Liver (tissue), 9 donors: ENCODE data around the gene PPM1G. TPM values are rescaled to one million over a fixed set of nuclear protein-coding genes. Genes with fewer than 3 reads are reported as not detected.

Experiments used
- DNase-seq: peaks from one replicate; pipeline ENCODE4 v3.0.0-alpha.2; 2017; ENCODE audit warnings: low spot score
- H3K27ac ChIP-seq, 2 donors: one replicate each; pipeline ENCODE4 v1.7.0; 2013; ENCODE audit warnings: inconsistent platforms in 2 of 2, low read length in 2 of 2, control low read depth in 1 of 2, low read depth in 1 of 2, mild to moderate bottlenecking in 1 of 2
- H3K27me3 ChIP-seq, 4 donors: one replicate each; pipeline versions ENCODE4 v1.6.1 to v1.7.0; 2013; ENCODE audit warnings: low read length in 3 of 4, inconsistent platforms in 1 of 4, mild to moderate bottlenecking in 1 of 4, moderate library complexity in 1 of 4; ENCODE audit not compliant: control insufficient read depth in 4 of 4, insufficient read depth in 4 of 4
- H3K36me3 ChIP-seq, 4 donors: one replicate each; pipeline versions ENCODE4 v1.6.1 to v1.7.0; 2013; ENCODE audit warnings: low read length in 3 of 4, mild to moderate bottlenecking in 3 of 4, low read depth in 1 of 4, moderate library complexity in 1 of 4; ENCODE audit not compliant: control insufficient read depth in 4 of 4, insufficient read depth in 3 of 4
- H3K4me1 ChIP-seq, 4 donors: one replicate each; pipeline versions ENCODE4 v1.6.1 to v1.7.0; 2013; ENCODE audit warnings: low read length in 3 of 4, mild to moderate bottlenecking in 3 of 4, moderate library complexity in 1 of 4; ENCODE audit not compliant: control insufficient read depth in 4 of 4, insufficient read depth in 4 of 4
- H3K4me3 ChIP-seq, 3 donors: one replicate each; pipeline versions ENCODE4 v1.6.1 to v1.7.0; 2013; ENCODE audit warnings: low read length in 3 of 3, control low read depth in 1 of 3, low read depth in 1 of 3, mild to moderate bottlenecking in 1 of 3
- H3K9ac ChIP-seq, 2 donors: one replicate each; pipeline ENCODE4 v1.7.0; 2013; ENCODE audit warnings: low read length in 2 of 2, mild to moderate bottlenecking in 2 of 2, moderate library complexity in 2 of 2, control low read depth in 1 of 2, low read depth in 1 of 2
- H3K9me3 ChIP-seq, 4 donors: one replicate each; pipeline versions ENCODE4 v1.6.1 to v1.7.0; 2013; ENCODE audit warnings: low read length in 3 of 4; ENCODE audit not compliant: control insufficient read depth in 4 of 4
- EGR1 ChIP-seq, 2 donors: IDR thresholded peaks; 2 replicates each; pipeline ENCODE4 v1.6.1; 2016 to 2018; ENCODE audit warnings: antibody characterized with exemption in 2 of 2, low read depth in 2 of 2
- FOXA1 ChIP-seq: IDR thresholded peaks from 2 replicates; pipeline ENCODE4 v1.6.1; 2016; ENCODE audit warnings: antibody characterized with exemption
- FOXA2 ChIP-seq: IDR thresholded peaks from 2 replicates; pipeline ENCODE4 v1.6.1; 2016; ENCODE audit warnings: antibody characterized with exemption
- GABPA ChIP-seq, 2 donors: IDR thresholded peaks in 1 of 2; conservative IDR thresholded peaks in 1 of 2; 2 replicates each; pipeline ENCODE4 v1.6.1; 2016; ENCODE audit warnings: antibody characterized with exemption in 2 of 2, mild to moderate bottlenecking in 1 of 2, moderate library complexity in 1 of 2
- HNF4A ChIP-seq, 2 donors: conservative IDR thresholded peaks; 2 replicates each; pipeline ENCODE4 v1.6.1; 2016; ENCODE audit warnings: antibody characterized with exemption in 2 of 2, mild to moderate bottlenecking in 2 of 2
- HNF4G ChIP-seq: IDR thresholded peaks from 2 replicates; pipeline ENCODE4 v1.6.1; 2016; ENCODE audit warnings: antibody characterized with exemption
- JUND ChIP-seq, 2 donors: IDR thresholded peaks; 2 replicates each; pipeline ENCODE4 v1.6.1; 2016; ENCODE audit warnings: antibody characterized with exemption in 2 of 2
- MAX ChIP-seq: IDR thresholded peaks from 2 replicates; pipeline ENCODE4 v1.6.1; 2016; ENCODE audit warnings: antibody characterized with exemption
- NR2F2 ChIP-seq: IDR thresholded peaks from 2 replicates; pipeline ENCODE4 v1.6.1; 2016; ENCODE audit warnings: antibody characterized with exemption
- RAD21 ChIP-seq, 2 donors: IDR thresholded peaks; 2 replicates each; pipeline ENCODE4 v1.6.1; 2016; ENCODE audit warnings: antibody characterized with exemption in 2 of 2, mild to moderate bottlenecking in 2 of 2
- RXRA ChIP-seq, 2 donors: IDR thresholded peaks; 2 replicates each; pipeline ENCODE4 v1.6.1; 2017 to 2018; ENCODE audit warnings: antibody characterized with exemption in 2 of 2, mild to moderate bottlenecking in 1 of 2
- SP1 ChIP-seq: IDR thresholded peaks from 2 replicates; pipeline ENCODE4 v1.6.1; 2018; ENCODE audit warnings: antibody characterized with exemption, mild to moderate bottlenecking
- TAF1 ChIP-seq: conservative IDR thresholded peaks from 2 replicates; pipeline ENCODE4 v1.6.1; 2016; ENCODE audit warnings: antibody characterized with exemption, mild to moderate bottlenecking
- YY1 ChIP-seq: IDR thresholded peaks from 2 replicates; pipeline ENCODE4 v1.6.1; 2016; ENCODE audit warnings: antibody characterized with exemption, mild to moderate bottlenecking
- ZBTB33 ChIP-seq: IDR thresholded peaks from 2 replicates; pipeline ENCODE4 v1.6.1; 2016; ENCODE audit warnings: antibody characterized with exemption
- WGBS: extraction: QIAGEN DNeasy Blood & Tissue Kit; methylation state at CpG from one replicate; pipeline ENCODE4 v1.1.7; 2013; 5-methylcytosine and 5-hydroxymethylcytosine counted together
- polyA plus RNA-seq, 2 donors: library from polyadenylated mRNA; stranded (reverse) in 1 of 2; unstranded in 1 of 2; fragments of 200-250 nt in 1 of 2; fragments of >200 nt in 1 of 2; fragmentation: Nextera tagmentation in 1 of 2; extraction: Ambion mirVana in 1 of 2; gene quantifications; one replicate each; pipeline versions ENCODE4 v1.2.1 to v1.2.3, GENCODE V29; 2013 to 2015
- total RNA-seq, 2 donors: library from RNA; depleted of rRNA; stranded (reverse); fragments of >200 nt; gene quantifications; one replicate each; pipeline ENCODE4 v1.2.3, GENCODE V29; 2014
- TF ChIP-seq, protein P1 (sequence below): IDR thresholded peaks from 2 replicates; pipeline ENCODE4 v1.6.1; 2016; ENCODE audit warnings: antibody characterized with exemption
- TF ChIP-seq, protein P2 (sequence below): IDR thresholded peaks from 2 replicates; pipeline ENCODE4 v1.6.1; 2016; ENCODE audit warnings: antibody characterized with exemption, mild to moderate bottlenecking
- TF ChIP-seq, protein P3 (sequence below): fragments of 150-350 bp; IDR thresholded peaks from 2 replicates; pipeline ENCODE4 v1.5.1; 2017; ENCODE audit warnings: improper control_type of control experiment, low read depth, low read length; ENCODE audit not compliant: missing input control
- donor health status: healthy.
- donor health status: healthy.
- donor health status: healthy.
- donor health status: healthy.
- donor health status: healthy.

The PPM1G gene
- total and polyA plus RNA-seq, 4 donors, result 26.4 to 45.5 (median 33.1) TPM

DNA sequence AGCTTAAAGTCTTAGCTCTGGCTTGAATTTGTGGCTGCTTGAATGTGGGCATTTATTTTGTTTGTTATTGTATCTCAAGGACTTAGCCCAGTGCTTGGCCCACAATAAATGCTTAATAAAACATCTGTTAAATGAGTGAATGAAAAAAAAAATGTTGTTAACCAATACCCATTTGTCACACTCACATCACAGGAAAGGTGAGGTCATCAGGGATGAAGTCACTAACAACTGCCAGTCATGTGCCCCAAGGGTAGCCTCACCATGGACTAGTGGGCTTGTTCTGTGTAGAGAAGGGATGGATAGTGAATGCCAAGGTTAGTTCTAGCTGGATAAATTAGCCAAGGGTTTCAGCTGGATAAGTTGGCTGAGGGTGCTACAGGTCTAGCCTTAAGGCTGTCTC lies 22.0 kb upstream of the PPM1G start (continued):
- no peak for TF ChIP-seq NR2F2
- no peak for TF ChIP-seq FOXA1
- TF ChIP-seq, protein P1, sequence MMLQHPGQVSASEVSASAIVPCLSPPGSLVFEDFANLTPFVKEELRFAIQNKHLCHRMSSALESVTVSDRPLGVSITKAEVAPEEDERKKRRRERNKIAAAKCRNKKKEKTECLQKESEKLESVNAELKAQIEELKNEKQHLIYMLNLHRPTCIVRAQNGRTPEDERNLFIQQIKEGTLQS, result no peak
- no peak for TF ChIP-seq ZBTB33

- Histone ChIP-seq H3K36me3 (peaks cover 2 to 11% (median 8%) of the 10 kb centered on the region in 4 donors), H3K4me3 (peak overlapping the region; percentile 73 to 97 (median 91)), H3K27ac (peak overlapping the region; percentile 97 to 98), H3K9ac (peak overlapping the region; percentile 85 to 92), H3K9me3 (no peaks in the 10 kb centered on the region), H3K27me3 (no peaks in the 10 kb centered on the region), H3K4me1 (peaks cover 3 to 23% (median 15%) of the 10 kb centered on the region in 4 donors)
- no peak for TF ChIP-seq HNF4A (conservative IDR thresholded peaks at IDR 0.05)
- TF ChIP-seq FOXA2, result no peak
- TF ChIP-seq, protein P2, sequence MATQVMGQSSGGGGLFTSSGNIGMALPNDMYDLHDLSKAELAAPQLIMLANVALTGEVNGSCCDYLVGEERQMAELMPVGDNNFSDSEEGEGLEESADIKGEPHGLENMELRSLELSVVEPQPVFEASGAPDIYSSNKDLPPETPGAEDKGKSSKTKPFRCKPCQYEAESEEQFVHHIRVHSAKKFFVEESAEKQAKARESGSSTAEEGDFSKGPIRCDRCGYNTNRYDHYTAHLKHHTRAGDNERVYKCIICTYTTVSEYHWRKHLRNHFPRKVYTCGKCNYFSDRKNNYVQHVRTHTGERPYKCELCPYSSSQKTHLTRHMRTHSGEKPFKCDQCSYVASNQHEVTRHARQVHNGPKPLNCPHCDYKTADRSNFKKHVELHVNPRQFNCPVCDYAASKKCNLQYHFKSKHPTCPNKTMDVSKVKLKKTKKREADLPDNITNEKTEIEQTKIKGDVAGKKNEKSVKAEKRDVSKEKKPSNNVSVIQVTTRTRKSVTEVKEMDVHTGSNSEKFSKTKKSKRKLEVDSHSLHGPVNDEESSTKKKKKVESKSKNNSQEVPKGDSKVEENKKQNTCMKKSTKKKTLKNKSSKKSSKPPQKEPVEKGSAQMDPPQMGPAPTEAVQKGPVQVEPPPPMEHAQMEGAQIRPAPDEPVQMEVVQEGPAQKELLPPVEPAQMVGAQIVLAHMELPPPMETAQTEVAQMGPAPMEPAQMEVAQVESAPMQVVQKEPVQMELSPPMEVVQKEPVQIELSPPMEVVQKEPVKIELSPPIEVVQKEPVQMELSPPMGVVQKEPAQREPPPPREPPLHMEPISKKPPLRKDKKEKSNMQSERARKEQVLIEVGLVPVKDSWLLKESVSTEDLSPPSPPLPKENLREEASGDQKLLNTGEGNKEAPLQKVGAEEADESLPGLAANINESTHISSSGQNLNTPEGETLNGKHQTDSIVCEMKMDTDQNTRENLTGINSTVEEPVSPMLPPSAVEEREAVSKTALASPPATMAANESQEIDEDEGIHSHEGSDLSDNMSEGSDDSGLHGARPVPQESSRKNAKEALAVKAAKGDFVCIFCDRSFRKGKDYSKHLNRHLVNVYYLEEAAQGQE, result peak; percentile 43
- TF ChIP-seq EGR1 (IDR thresholded peaks at IDR 0.05; ENCODE audit: low read depth in 2 of 2), result no peak
- TF ChIP-seq HNF4G, result no peak
- TF ChIP-seq RAD21 (IDR thresholded peaks at IDR 0.05), result no peak
- TF ChIP-seq RXRA (IDR thresholded peaks at IDR 0.05), result no peak
- WGBS, result under 1% methylated on average over 51 of the region's 51 CpGs
- peak; percentile 88 for DNase-seq
Observed at GRCh38 chr2:27428978-27429541, 19.7 kb upstream of the PPM1G start.

GRCh38 chr2:27428213-27428977 lies 19.0 kb upstream of the PPM1G start, which contains the start of gene NRBP1:
Gene NRBP1 (plus strand): TSS chr2:27428631. CDS start chr2:27433274, 4,643 bp downstream.
- Histone ChIP-seq H3K4me3 (peak within 1 kb of the TSS; percentile 73 to 97 (median 91)), H3K27me3 (no peaks in the 10 kb centered on the region), H3K4me1 (peaks cover 3 to 23% (median 15%) of the 10 kb centered on the region in 4 donors), H3K27ac (peak within 1 kb of the TSS; percentile 97 to 98), H3K9me3 (no peaks in the 10 kb centered on the region), H3K9ac (peak within 1 kb of the TSS; percentile 85 to 92), H3K36me3 (peaks cover 0 to 6% (median 2%) of the 10 kb centered on the region in 4 donors)
- under 1% methylated on average over 75 of the region's 75 CpGs for WGBS
- peak; percentile 95 for DNase-seq
- TF ChIP-seq NR2F2, result no peak
- no peak for TF ChIP-seq MAX
- TF ChIP-seq, protein P1, result peak; percentile 4
- TF ChIP-seq GABPA (IDR thresholded peaks at IDR 0.05 in 1 of 2, conservative IDR thresholded peaks at IDR 0.05 in 1 of 2), result peak in 1 of 2 donors; percentile 22
- peak; percentile 75 for TF ChIP-seq TAF1
- TF ChIP-seq FOXA1, result no peak
- TF ChIP-seq HNF4G, result no peak
- peak in 1 of 2 donors; percentile 11 for TF ChIP-seq HNF4A (conservative IDR thresholded peaks at IDR 0.05)
- TF ChIP-seq, protein P3, sequence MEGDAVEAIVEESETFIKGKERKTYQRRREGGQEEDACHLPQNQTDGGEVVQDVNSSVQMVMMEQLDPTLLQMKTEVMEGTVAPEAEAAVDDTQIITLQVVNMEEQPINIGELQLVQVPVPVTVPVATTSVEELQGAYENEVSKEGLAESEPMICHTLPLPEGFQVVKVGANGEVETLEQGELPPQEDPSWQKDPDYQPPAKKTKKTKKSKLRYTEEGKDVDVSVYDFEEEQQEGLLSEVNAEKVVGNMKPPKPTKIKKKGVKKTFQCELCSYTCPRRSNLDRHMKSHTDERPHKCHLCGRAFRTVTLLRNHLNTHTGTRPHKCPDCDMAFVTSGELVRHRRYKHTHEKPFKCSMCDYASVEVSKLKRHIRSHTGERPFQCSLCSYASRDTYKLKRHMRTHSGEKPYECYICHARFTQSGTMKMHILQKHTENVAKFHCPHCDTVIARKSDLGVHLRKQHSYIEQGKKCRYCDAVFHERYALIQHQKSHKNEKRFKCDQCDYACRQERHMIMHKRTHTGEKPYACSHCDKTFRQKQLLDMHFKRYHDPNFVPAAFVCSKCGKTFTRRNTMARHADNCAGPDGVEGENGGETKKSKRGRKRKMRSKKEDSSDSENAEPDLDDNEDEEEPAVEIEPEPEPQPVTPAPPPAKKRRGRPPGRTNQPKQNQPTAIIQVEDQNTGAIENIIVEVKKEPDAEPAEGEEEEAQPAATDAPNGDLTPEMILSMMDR, result no peak
- no peak for TF ChIP-seq EGR1 (IDR thresholded peaks at IDR 0.05; ENCODE audit: low read depth in 2 of 2)
- peak; percentile 95 for TF ChIP-seq YY1
- no peak for TF ChIP-seq FOXA2
- peak; percentile 67 for TF ChIP-seq SP1
- peak in 1 of 2 donors; percentile 26 for TF ChIP-seq RAD21 (IDR thresholded peaks at IDR 0.05)
- no peak for TF ChIP-seq JUND (IDR thresholded peaks at IDR 0.05)
- no peak for TF ChIP-seq RXRA (IDR thresholded peaks at IDR 0.05)
